Transverse colon (tissue), 4 donors: ENCODE results near the gene FOSL2. TPM values are rescaled to one million over a fixed set of nuclear protein-coding genes. Genes with fewer than 3 reads are reported as not detected.

Experiments
- DNase-seq: peaks from one replicate; pipeline ENCODE4 v3.0.0-alpha.2; 2019
- H3K27ac ChIP-seq, 4 donors: fragments of 200-600 bp; sonication (generic); 2 replicates each; pipeline ENCODE4 v1.5.1; 2016 to 2018; ENCODE audit warnings: inconsistent platforms in 4 of 4
- H3K27me3 ChIP-seq: fragments of 200-600 bp; sonication (generic); 2 replicates; pipeline ENCODE4 v1.5.1; 2017; ENCODE audit warnings: inconsistent platforms
- H3K36me3 ChIP-seq, 4 donors: fragments of 200-600 bp; sonication (generic); 2 replicates each; pipeline ENCODE4 v1.5.1; 2017 to 2019; ENCODE audit warnings: inconsistent platforms in 4 of 4
- H3K4me1 ChIP-seq, 4 donors: fragments of 200-600 bp; sonication (generic); 2 replicates each; pipeline ENCODE4 v1.5.1; 2017 to 2020; ENCODE audit warnings: inconsistent platforms in 4 of 4
- H3K4me3 ChIP-seq, 4 donors: fragments of 200-600 bp; sonication (generic); 1 replicate in 1 of 4; 2 replicates in 3 of 4; pipeline versions ENCODE4 v1.5.1 to v1.6.1; 2017 to 2019; ENCODE audit warnings: inconsistent platforms in 4 of 4
- H3K9me3 ChIP-seq, 2 donors: fragments of 200-600 bp; sonication (generic); 2 replicates each; pipeline ENCODE4 v1.5.1; 2017 to 2019; ENCODE audit warnings: inconsistent platforms in 2 of 2
- EP300 ChIP-seq: sonication (generic); formaldehyde crosslinking; IDR thresholded peaks from one replicate; pipeline ENCODE4 v1.6.1; 2017; ENCODE audit warnings: antibody characterized with exemption, low read depth
- POLR2A ChIP-seq: fragments of 450-650 bp; IDR thresholded peaks from one replicate; pipeline ENCODE4 v1.6.1; 2016; ENCODE audit warnings: antibody characterized with exemption, mild to moderate bottlenecking, moderate library complexity
- POLR2AphosphoS5 ChIP-seq, 3 donors: sonication (generic); formaldehyde crosslinking; IDR thresholded peaks; one replicate each; pipeline ENCODE4 v1.6.1; 2016; ENCODE audit warnings: antibody characterized with exemption in 3 of 3
- WGBS, 2 donors: methylation state at CpG; one replicate each; pipeline ENCODE4 v1.1.5; 2018; ENCODE audit warnings: low coverage in 1 of 2; 5-methylcytosine and 5-hydroxymethylcytosine counted together
- in situ Hi-C, 4 donors: fragments of 200-750 bp; cut with MboI; loops; one replicate each; pipeline versions ENCODE4 v1.15.0 to v1.15.1; 2017; ENCODE audit warnings: low sequenced_read_pairs in 3 of 4, low pct_ligation_motif_present in 1 of 4, low pct_unique_long_range_greater_than_20kb in 1 of 4
- intact Hi-C: fragments of 100-400 bp; cut with DNase I; formaldehyde crosslinking; loops from one replicate; pipeline ENCODE4 v1.15.1; 2023; ENCODE audit warnings: low total_unique reads
- total RNA-seq, 4 donors: library from RNA; depleted of rRNA; stranded (reverse); fragments of >200 nt; gene quantifications; one replicate each; pipeline ENCODE4 v1.1.0, GENCODE V29; 2016
- TF ChIP-seq, protein P1 (sequence below), 5 experiments: fragments of 200-600 bp in 3 of 5; fragments of 450-650 bp in 2 of 5; sonication (generic) in 3 of 5; IDR thresholded peaks; 1 replicate in 2 of 5; 2 replicates in 3 of 5; pipeline ENCODE4 v1.5.1; 2016 to 2017; ENCODE audit warnings: antibody characterized with exemption in 5 of 5, inconsistent platforms in 3 of 5, mild to moderate bottlenecking in 2 of 5, moderate library complexity in 1 of 5

FOSL2 gene
- total RNA-seq, 4 donors from 2014 or later: 135 to 358 (median 233) TPM

DNA sequence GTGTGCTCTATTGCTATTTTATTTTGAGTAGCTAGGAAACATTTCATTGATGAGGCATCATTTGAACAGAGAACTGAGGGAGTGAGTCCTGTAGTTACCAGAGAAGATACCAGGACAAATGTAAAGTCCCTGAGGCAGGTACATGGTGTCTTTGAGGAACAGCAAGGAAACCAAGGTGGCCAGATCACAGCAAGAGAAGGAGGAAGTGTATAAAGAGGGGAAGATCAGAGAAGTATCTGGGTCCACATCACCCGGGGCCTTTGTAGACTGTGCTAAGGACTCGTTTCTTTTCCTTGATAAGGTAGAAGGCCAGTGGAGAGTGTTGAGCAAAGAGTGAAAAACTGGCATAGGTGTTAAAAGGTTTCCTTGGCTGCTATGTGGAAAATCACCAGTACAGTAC is 68.4 kb downstream of the FOSL2 start:
- Histone ChIP-seq H3K27me3 (no peaks in the 10 kb centered on the region), H3K4me3 (no peak overlapping the region), H3K9me3 (no peaks in the 10 kb centered on the region), H3K4me1 (no peaks in the 10 kb centered on the region), H3K27ac (no peak overlapping the region), H3K36me3 (no peaks in the 10 kb centered on the region)
- no peak for DNase-seq
- in situ Hi-C loops (loop anchor here in 1 of 4 donors (25.0 kb wide), 1 partner anchor 724 kb away; no protein-coding TSS in a partner anchor), intact Hi-C loops (no loop called here)
- WGBS, 2 donors: 72 to 82% methylated on average over 2 of the region's 2 CpGs
- TF ChIP-seq EP300: no peak
- no peak for TF ChIP-seq POLR2AphosphoS5 (IDR thresholded peaks at IDR 0.05)
- TF ChIP-seq, protein P1, sequence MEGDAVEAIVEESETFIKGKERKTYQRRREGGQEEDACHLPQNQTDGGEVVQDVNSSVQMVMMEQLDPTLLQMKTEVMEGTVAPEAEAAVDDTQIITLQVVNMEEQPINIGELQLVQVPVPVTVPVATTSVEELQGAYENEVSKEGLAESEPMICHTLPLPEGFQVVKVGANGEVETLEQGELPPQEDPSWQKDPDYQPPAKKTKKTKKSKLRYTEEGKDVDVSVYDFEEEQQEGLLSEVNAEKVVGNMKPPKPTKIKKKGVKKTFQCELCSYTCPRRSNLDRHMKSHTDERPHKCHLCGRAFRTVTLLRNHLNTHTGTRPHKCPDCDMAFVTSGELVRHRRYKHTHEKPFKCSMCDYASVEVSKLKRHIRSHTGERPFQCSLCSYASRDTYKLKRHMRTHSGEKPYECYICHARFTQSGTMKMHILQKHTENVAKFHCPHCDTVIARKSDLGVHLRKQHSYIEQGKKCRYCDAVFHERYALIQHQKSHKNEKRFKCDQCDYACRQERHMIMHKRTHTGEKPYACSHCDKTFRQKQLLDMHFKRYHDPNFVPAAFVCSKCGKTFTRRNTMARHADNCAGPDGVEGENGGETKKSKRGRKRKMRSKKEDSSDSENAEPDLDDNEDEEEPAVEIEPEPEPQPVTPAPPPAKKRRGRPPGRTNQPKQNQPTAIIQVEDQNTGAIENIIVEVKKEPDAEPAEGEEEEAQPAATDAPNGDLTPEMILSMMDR (IDR thresholded peaks at IDR 0.05): no peak
- no peak for TF ChIP-seq POLR2A

DNA sequence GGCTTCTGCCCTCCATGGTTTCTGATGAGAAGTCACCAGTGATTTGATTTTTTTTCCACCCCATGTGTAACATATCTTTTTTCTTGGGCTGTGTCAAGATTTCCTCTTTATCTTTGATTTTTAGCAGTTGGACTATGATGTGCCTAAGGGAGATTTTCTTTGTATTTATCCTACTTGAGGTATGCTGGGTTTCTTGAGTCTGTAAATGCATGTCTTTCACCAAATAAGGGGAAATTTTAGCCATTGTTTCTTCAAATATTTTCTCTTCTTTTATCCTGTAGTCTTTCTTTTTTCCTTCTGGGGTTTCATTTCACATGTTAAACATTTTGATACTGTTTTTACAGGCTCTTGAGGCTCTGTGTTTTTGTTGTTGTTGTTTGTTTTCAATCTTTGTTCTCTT is 69.5 kb downstream of the FOSL2 start:
- TF ChIP-seq, protein P1 (IDR thresholded peaks at IDR 0.05): no peak
- TF ChIP-seq POLR2A (no peak), EP300 (no peak), POLR2AphosphoS5 (IDR thresholded peaks at IDR 0.05) (no peak)
- intact Hi-C loops: no loop called here
- no peak overlapping the region for H3K27ac ChIP-seq

DNA sequence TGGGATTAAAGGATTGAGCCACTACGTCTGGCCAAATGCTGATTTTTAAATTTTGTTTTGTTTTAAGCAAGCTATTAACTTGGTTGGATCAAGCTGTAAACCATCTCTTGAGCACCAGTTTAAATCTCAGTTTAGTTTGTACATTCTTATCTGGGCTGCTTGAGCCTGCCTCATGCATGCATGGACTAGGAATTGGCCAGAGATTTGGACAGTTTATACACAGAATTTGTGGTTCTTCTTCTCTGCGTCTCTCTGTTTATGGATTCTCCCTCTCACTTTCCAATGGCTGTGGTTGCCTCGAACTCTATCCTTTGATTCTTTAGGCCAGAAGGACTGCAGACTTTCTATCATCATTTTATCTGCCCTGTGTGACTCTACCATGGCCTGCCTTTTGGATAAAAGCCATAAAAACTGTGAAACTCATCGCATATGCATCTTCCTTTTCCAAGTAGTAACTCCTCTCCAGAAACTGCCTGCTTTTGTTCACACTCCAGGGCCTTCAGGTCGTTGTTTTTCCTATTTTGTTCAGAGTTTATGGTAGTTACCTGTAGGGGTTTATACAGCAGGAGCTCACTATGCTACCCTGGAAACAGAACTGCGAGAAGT is 70.7 kb downstream of the FOSL2 start:
- Histone ChIP-seq H3K27me3 (no peaks in the 10 kb centered on the region), H3K4me3 (no peak overlapping the region), H3K36me3 (no peaks in the 10 kb centered on the region), H3K27ac (no peak overlapping the region), H3K9me3 (no peaks in the 10 kb centered on the region), H3K4me1 (no peaks in the 10 kb centered on the region)
- no peak for TF ChIP-seq POLR2A
- TF ChIP-seq EP300: no peak
- TF ChIP-seq, protein P1 (IDR thresholded peaks at IDR 0.05): no peak
- no peak for TF ChIP-seq POLR2AphosphoS5 (IDR thresholded peaks at IDR 0.05)
- no peak for DNase-seq
- WGBS, 2 donors: 56 to 63% methylated on average over 6 of the region's 6 CpGs
- intact Hi-C loops: no loop called here
- in situ Hi-C loops: loop anchor here in 1 of 4 donors (25.0 kb wide), 1 partner anchor 726 kb away; no protein-coding TSS in a partner anchor

More for the DNA sequence above, 69.5 kb downstream of the FOSL2 start:
- DNase-seq: no peak
- in situ Hi-C loops: loop anchor here in 1 of 4 donors (25.0 kb wide), 1 partner anchor 725 kb away; no protein-coding TSS in a partner anchor
- Histone ChIP-seq H3K27me3 (no peaks in the 10 kb centered on the region), H3K36me3 (no peaks in the 10 kb centered on the region), H3K4me3 (no peak overlapping the region), H3K4me1 (no peaks in the 10 kb centered on the region), H3K9me3 (no peaks in the 10 kb centered on the region)

DNA sequence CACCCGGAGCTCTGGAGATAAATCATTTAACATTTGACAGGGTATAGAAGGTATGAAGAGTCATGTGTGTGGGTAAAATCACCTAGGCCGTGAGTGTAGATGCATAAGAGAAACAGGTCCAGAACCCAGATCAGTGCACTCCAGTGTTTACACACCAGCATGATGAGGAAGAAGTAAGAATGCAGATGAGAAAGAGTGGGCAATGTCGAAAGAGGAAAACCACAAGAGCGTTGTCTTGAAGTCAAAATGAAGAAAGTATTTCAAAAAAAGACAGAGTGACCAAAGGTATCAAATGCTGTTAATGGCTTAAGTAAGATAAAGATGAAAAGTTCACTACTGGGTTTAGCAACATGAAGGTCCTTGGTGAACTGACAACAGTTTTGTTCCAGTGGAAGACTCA is 71.2 kb downstream of the FOSL2 start:
- Histone ChIP-seq H3K4me3 (no peak overlapping the region), H3K27me3 (no peaks in the 10 kb centered on the region), H3K27ac (no peak overlapping the region), H3K9me3 (no peaks in the 10 kb centered on the region), H3K36me3 (no peaks in the 10 kb centered on the region), H3K4me1 (no peaks in the 10 kb centered on the region)
- DNase-seq: no peak
- 66 to 70% methylated on average over 4 of the region's 4 CpGs for WGBS, 2 donors
- no peak for TF ChIP-seq POLR2A
- TF ChIP-seq, protein P1 (IDR thresholded peaks at IDR 0.05): no peak
- TF ChIP-seq POLR2AphosphoS5 (IDR thresholded peaks at IDR 0.05): no peak
- TF ChIP-seq EP300: no peak
- in situ Hi-C loops: loop anchor here in 1 of 4 donors (25.0 kb wide), 1 partner anchor 727 kb away; no protein-coding TSS in a partner anchor
- intact Hi-C loops: no loop called here
